H9 (cell line): ENCODE data around the gene ZFAND3. TPM values are rescaled to one million over a fixed set of nuclear protein-coding genes. Genes with fewer than 3 reads are reported as not detected.

Experiments used
- DNase-seq: peaks from one replicate; pipeline ENCODE4 v3.0.0-alpha.2; 2017
- H2AFZ ChIP-seq: one replicate; pipeline ENCODE4 v1.6.1; 2013; ENCODE audit warnings: mild to moderate bottlenecking, low read length, control low read depth, moderate library complexity
- H2AK5ac ChIP-seq: 2 replicates; pipeline ENCODE4 v1.6.1; 2013; ENCODE audit warnings: low read length, control low read depth, mixed read lengths; ENCODE audit not compliant: insufficient read length
- H2BK120ac ChIP-seq: one replicate; pipeline ENCODE4 v1.6.1; 2013; ENCODE audit warnings: low read depth, mild to moderate bottlenecking, low read length, control low read depth, inconsistent platforms; ENCODE audit not compliant: poor library complexity, severe bottlenecking
- H2BK12ac ChIP-seq: 2 replicates; pipeline ENCODE4 v1.6.1; 2013; ENCODE audit warnings: low read length, control low read depth, mixed read lengths, low read depth; ENCODE audit not compliant: insufficient read length
- H2BK15ac ChIP-seq: 2 replicates; pipeline ENCODE4 v1.6.1; 2013; ENCODE audit warnings: low read depth, low read length, control low read depth
- H2BK20ac ChIP-seq: one replicate; pipeline ENCODE4 v1.6.1; 2013; ENCODE audit warnings: low read depth, mild to moderate bottlenecking, low read length, control low read depth, inconsistent platforms; ENCODE audit not compliant: poor library complexity, severe bottlenecking
- H2BK5ac ChIP-seq: 2 replicates; pipeline ENCODE4 v1.6.1; 2013; ENCODE audit warnings: low read length, control low read depth, mixed read lengths; ENCODE audit not compliant: insufficient read length
- H3K14ac ChIP-seq: 2 replicates; pipeline ENCODE4 v1.6.1; 2013; ENCODE audit warnings: low read length, control low read depth; ENCODE audit not compliant: insufficient read depth
- H3K18ac ChIP-seq: 2 replicates; pipeline ENCODE4 v1.6.1; 2013; ENCODE audit warnings: low read depth, mild to moderate bottlenecking, mixed read lengths, low read length, control low read depth; ENCODE audit not compliant: insufficient read length
- H3K23ac ChIP-seq: 2 replicates; pipeline ENCODE4 v1.6.1; 2013; ENCODE audit warnings: low read length, control low read depth, mixed read lengths, low read depth; ENCODE audit not compliant: insufficient read length
- H3K23me2 ChIP-seq: 2 replicates; pipeline ENCODE4 v1.6.1; 2013; ENCODE audit warnings: low read depth, mild to moderate bottlenecking, mixed read lengths, low read length, control low read depth; ENCODE audit not compliant: insufficient read length, poor library complexity, severe bottlenecking
- H3K27ac ChIP-seq: 2 replicates; pipeline ENCODE4 v1.5.1; 2013; ENCODE audit warnings: low read length, control low read depth, mixed read lengths, low read depth; ENCODE audit not compliant: insufficient read length
- H3K27me3 ChIP-seq: 2 replicates; pipeline ENCODE4 v1.6.1; 2013; ENCODE audit warnings: low read length, control low read depth, inconsistent platforms; ENCODE audit not compliant: insufficient read depth
- H3K4ac ChIP-seq: 2 replicates; pipeline ENCODE4 v1.6.1; 2013; ENCODE audit warnings: low read depth, mild to moderate bottlenecking, control low read depth, inconsistent platforms, low read length, moderate library complexity
- H3K4me1 ChIP-seq: 2 replicates; pipeline ENCODE4 v1.6.1; 2013; ENCODE audit warnings: low read length, control low read depth, inconsistent platforms; ENCODE audit not compliant: insufficient read depth
- H3K4me2 ChIP-seq: 2 replicates; pipeline ENCODE4 v1.6.1; 2013; ENCODE audit warnings: low read length, control low read depth, mixed read lengths; ENCODE audit not compliant: insufficient read length, insufficient read depth
- H3K56ac ChIP-seq: 2 replicates; pipeline ENCODE4 v1.6.1; 2013; ENCODE audit warnings: low read depth, mild to moderate bottlenecking, mixed read lengths, low read length, control low read depth; ENCODE audit not compliant: insufficient read length
- H3K79me1 ChIP-seq: 2 replicates; pipeline ENCODE4 v1.6.1; 2013; ENCODE audit warnings: low read depth, mild to moderate bottlenecking, moderate library complexity, low read length, control low read depth, inconsistent platforms; ENCODE audit not compliant: insufficient read depth, poor library complexity, severe bottlenecking
- H3K79me2 ChIP-seq: 2 replicates; pipeline ENCODE4 v1.6.1; 2013; ENCODE audit warnings: low read length, control low read depth, inconsistent platforms; ENCODE audit not compliant: insufficient read depth
- H3K9ac ChIP-seq: 2 replicates; pipeline ENCODE4 v1.6.1; 2013; ENCODE audit warnings: low read length, control low read depth, mixed read lengths; ENCODE audit not compliant: insufficient read length; ENCODE audit errors: extremely low read depth
- H3K9me3 ChIP-seq: one replicate; pipeline ENCODE4 v1.6.1; 2013; ENCODE audit warnings: low read depth, low read length, inconsistent platforms; ENCODE audit not compliant: control insufficient read depth
- H3T11ph ChIP-seq: one replicate; pipeline ENCODE4 v1.6.1; 2013; ENCODE audit warnings: mild to moderate bottlenecking, low read length, control low read depth, inconsistent platforms
- H4K20me1 ChIP-seq: one replicate; pipeline ENCODE4 v1.6.1; 2013; ENCODE audit not compliant: control insufficient read depth, insufficient read length, insufficient read depth
- H4K5ac ChIP-seq: 2 replicates; pipeline ENCODE4 v1.6.1; 2013; ENCODE audit warnings: low read depth, mild to moderate bottlenecking, mixed read lengths, low read length, control low read depth; ENCODE audit not compliant: insufficient read length
- H4K8ac ChIP-seq: replicated peaks from 2 replicates; pipeline ENCODE4 v1.6.1; 2013; ENCODE audit warnings: low read length, control low read depth, mixed read lengths, low read depth; ENCODE audit not compliant: insufficient read length
- H4K91ac ChIP-seq: 2 replicates; pipeline ENCODE4 v1.6.1; 2013; ENCODE audit warnings: low read depth, mild to moderate bottlenecking, moderate library complexity, mixed read lengths, low read length, control low read depth; ENCODE audit not compliant: insufficient read length
- H3K27ac Mint-ChIP-seq, 3 experiments: 2 replicates in 2 of 3; 3 replicates in 1 of 3; pipeline ENCODE4 v1.8.0; 2020 to 2021; ENCODE audit warnings: mixed read lengths in 3 of 3, mild to moderate bottlenecking in 1 of 3, moderate library complexity in 1 of 3
- H3K27me3 Mint-ChIP-seq: 2 replicates; pipeline ENCODE4 v1.8.0; 2021; ENCODE audit warnings: low read depth, mild to moderate bottlenecking, moderate library complexity, mixed read lengths
- H3K36me3 Mint-ChIP-seq, 3 experiments: 2 replicates in 2 of 3; 3 replicates in 1 of 3; pipeline ENCODE4 v1.8.0; 2020 to 2021; ENCODE audit warnings: low read depth in 3 of 3, mixed read lengths in 3 of 3; ENCODE audit not compliant: insufficient read depth in 1 of 3
- H3K4me1 Mint-ChIP-seq, 2 experiments: 2 replicates each; pipeline ENCODE4 v1.8.0; 2020; ENCODE audit warnings: mixed read lengths in 2 of 2
- H3K4me3 Mint-ChIP-seq, 2 experiments: 2 replicates in 1 of 2; 3 replicates in 1 of 2; pipeline ENCODE4 v1.8.0; 2020 to 2021; ENCODE audit warnings: mild to moderate bottlenecking in 2 of 2, mixed read lengths in 2 of 2, moderate library complexity in 1 of 2
- H3K9me3 Mint-ChIP-seq, 2 experiments: 2 replicates in 1 of 2; 3 replicates in 1 of 2; pipeline ENCODE4 v1.8.0; 2020; ENCODE audit warnings: mild to moderate bottlenecking in 2 of 2, mixed read lengths in 2 of 2, moderate library complexity in 1 of 2
- CTCF ChIP-seq: fragments of 200-600 bp; sonication (generic); conservative IDR thresholded peaks from 3 replicates; pipeline ENCODE4 v1.8.0; 2021; ENCODE audit warnings: antibody characterized with exemption, mild to moderate bottlenecking
- WGBS: extraction: QIAGEN DNeasy Blood & Tissue Kit; methylation state at CpG from one replicate; pipeline ENCODE4 v1.1.7; 2013; ENCODE audit warnings: missing lambda C conversion rate, low lambda C conversion rate, mixed read lengths; ENCODE audit not compliant: insufficient read length; ENCODE audit errors: extremely low coverage; 5-methylcytosine and 5-hydroxymethylcytosine counted together
- total RNA-seq: library from RNA; stranded (reverse); gene quantifications from 2 replicates; pipeline ENCODE4 v1.2.1, GENCODE V29; 2021

Gene ZFAND3
- total RNA-seq, 1 experiment from 2014 or later: 57.7 TPM

- no peak for DNase-seq
- H3K4ac ChIP-seq: no peak overlapping the region
- no peak overlapping the region for H4K8ac ChIP-seq
- Mint-ChIP-seq H3K27me3 (no peaks in the 10 kb centered on the region), H3K4me3 (no peak overlapping the region), H3K4me1 (peaks cover 2 to 6% of the 10 kb centered on the region in 2 experiments; a peak in 2 of 4 replicates), H3K36me3 (peaks cover 0 to 2% (median 0%) of the 10 kb centered on the region in 3 experiments; a peak in 2 of 7 replicates), H3K27ac (0 out of 7 replicates have a peak overlapping the region, but pooled peaks of 1 of the 3 experiments have one; percentile 9), H3K9me3 (no peaks in the 10 kb centered on the region)
- no peaks in the 10 kb centered on the region for H3K4me1 ChIP-seq
- H2AFZ ChIP-seq: no peak overlapping the region
- peaks cover 5% of the 10 kb centered on the region for H3K79me1 ChIP-seq
- WGBS: no CpG with 5 or more reads among the region's 5 CpGs
- H3K23me2 ChIP-seq: no peaks in the 10 kb centered on the region
- H3K56ac ChIP-seq: no peak overlapping the region
- H2BK120ac ChIP-seq: no peak overlapping the region
- H3K9ac ChIP-seq: no peak overlapping the region
- no peak overlapping the region for H4K5ac ChIP-seq
- no peaks in the 10 kb centered on the region for H3K27me3 ChIP-seq
- H4K20me1 ChIP-seq: no peaks in the 10 kb centered on the region
- H3K27ac ChIP-seq: no peak overlapping the region
- no peak overlapping the region for H2AK5ac ChIP-seq
- H2BK20ac ChIP-seq: no peak overlapping the region
- H2BK5ac ChIP-seq: no peak overlapping the region
- H3K9me3 ChIP-seq: no peaks in the 10 kb centered on the region
- H2BK12ac ChIP-seq: no peak overlapping the region
- H3K18ac ChIP-seq: no peak overlapping the region
- H3K4me2 ChIP-seq: no peak overlapping the region
- H3T11ph ChIP-seq: no peak overlapping the region
- H3K14ac ChIP-seq: no peak overlapping the region
- no peak overlapping the region for H2BK15ac ChIP-seq
- no peaks in the 10 kb centered on the region for H3K79me2 ChIP-seq
- no peak overlapping the region for H4K91ac ChIP-seq
- TF ChIP-seq CTCF: no peak
- no peak overlapping the region for H3K23ac ChIP-seq
Measured at GRCh38 chr6:37891072-37891471, 71.5 kb downstream of the ZFAND3 start.
